GM21447 (cell line): ENCODE results near the gene RHBDD2.
"Not testable (repeated sequence)": the region's sequence is repeated elsewhere in the genome, so short reads cannot be mapped to it uniquely, and the experiment has no call there.

Source experiments
- ATAC-seq: cut with Tn5 transposase; IDR thresholded peaks from one replicate; pipeline ENCODE4 v1.9.1; 2021; ENCODE audit not compliant: unreplicated experiment

Gene RHBDD2

GRCh38 chr7:75878769-75879611, at the start of gene RHBDD2:
Gene RHBDD2, plus strand, starts transcription at chr7:75879034. Its CDS starts 49 bp downstream, at chr7:75879083.
- ATAC-seq, result peak; percentile 92

DNA sequence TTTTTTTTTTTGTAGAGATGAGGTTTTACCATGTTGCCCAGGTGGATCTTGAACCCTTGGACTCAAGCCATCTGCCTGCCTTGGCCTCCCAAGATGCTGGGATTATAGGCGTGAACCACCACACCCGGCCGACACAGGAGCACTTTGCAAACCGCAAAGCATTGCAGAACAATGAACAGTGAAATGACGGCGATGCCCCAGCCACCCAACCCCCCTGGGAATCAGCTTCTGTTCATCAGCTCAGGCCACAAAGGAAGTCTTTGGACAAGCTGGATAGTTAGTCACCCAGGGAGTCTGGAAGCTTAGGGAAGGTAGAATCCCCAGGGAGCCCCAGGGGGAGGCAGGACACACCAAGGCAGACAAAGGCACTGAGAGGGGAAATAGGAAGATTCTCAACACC, 49.2 kb upstream of the RHBDD2 start:
- not testable (repeated sequence) for ATAC-seq

GRCh38 chr7:75830978-75831377, 47.9 kb upstream of the RHBDD2 start:
- ATAC-seq, result no peak

DNA sequence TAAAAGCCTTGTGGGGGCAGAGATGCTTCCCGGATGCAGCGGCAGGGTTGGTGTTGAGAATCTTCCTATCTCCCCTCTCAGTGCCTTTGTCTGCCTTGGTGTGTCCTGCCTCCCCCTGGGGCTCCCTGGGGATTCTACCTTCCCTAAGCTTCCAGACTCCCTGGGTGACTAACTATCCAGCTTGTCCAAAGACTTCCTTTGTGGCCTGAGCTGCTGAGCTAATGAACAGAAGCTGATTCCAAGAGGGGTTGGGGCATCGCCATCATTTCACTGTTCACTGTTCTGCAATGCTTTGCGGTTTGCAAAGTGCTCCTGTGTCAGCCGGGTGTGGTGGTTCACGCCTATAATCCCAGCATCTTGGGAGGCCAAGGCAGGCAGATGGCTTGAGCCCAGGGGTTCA, 45.2 kb upstream of the RHBDD2 start:
- ATAC-seq, result not testable (repeated sequence)

DNA sequence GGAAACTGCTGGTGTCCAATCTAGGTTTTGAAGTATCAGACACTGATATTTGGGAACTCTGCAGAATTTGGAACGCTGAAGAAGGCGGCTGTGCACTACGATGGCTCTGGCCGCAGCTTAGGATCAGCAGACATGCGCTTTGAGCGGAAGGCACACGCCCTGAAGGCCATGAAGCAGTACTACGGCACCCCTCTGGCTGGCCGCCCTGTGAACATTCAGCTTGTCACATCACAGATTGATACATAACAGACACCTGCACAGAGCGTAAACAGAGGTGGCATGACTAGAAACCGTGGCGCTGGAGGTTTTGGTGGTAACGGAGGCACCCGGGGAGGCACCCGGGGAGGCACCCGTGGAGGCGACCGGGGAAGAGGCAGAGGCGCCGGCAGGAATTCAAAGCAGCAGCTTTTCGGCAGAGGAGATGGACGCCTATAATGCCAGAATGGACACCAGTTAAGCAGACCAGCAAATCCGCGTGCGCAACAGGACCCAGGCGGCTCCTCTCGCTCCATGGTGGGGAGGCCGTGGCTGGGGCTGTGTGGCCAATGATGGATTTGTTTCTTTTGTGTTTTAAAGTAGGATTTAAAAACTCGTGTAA, 43.0 kb upstream of the RHBDD2 start:
- ATAC-seq, result no peak

- no peak for ATAC-seq
These were observed 42.0 kb upstream of the RHBDD2 start for GRCh38 chr7:75836798-75837197.

DNA sequence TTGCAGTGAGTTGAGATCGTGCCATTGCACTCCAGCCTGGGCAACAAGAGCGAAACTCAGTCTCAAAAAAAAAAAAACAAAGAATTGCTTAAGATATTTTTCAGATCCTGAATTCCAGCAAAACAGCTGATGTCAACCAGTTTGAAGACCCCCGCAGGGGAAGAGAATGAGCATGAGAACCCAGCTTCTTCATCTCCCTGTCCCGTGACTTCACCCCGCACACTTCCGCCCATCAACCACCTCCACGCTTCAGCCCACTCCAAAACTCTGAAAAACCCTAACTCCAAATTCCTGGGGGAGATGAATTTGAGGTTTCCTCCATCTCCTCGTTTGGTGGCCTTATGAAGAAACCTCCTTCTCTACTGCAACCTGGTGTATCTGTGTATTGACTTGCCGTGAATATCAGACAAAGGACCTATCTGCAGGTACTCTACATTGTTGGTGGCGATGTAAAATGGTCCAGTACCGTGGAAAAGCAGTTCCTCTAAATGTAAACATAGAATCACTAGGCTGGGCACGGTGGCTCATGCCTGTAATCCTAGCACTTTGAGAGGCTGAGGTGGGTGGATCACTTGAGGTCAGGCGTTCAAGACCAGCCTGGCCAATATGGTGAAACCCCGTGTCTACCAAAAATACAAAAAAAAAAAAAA, 40.4 kb upstream of the RHBDD2 start:
- not testable (repeated sequence) for ATAC-seq

GRCh38 chr7:75840029-75840428, 38.8 kb upstream of the RHBDD2 start:
- no peak for ATAC-seq

GRCh38 chr7:75842836-75843446, 35.9 kb upstream of the RHBDD2 start:
- ATAC-seq, result peak; percentile 92

GRCh38 chr7:75843613-75844116, 35.2 kb upstream of the RHBDD2 start:
- ATAC-seq, result no peak

GRCh38 chr7:75844158-75844557, 34.7 kb upstream of the RHBDD2 start:
- no peak for ATAC-seq

- not testable (repeated sequence) for ATAC-seq
These were observed 33.7 kb upstream of the RHBDD2 start for GRCh38 chr7:75845132-75845531.

GRCh38 chr7:75847707-75848106, 31.1 kb upstream of the RHBDD2 start:
- no peak for ATAC-seq

- no peak for ATAC-seq
These were observed 29.3 kb upstream of the RHBDD2 start for GRCh38 chr7:75849573-75849972.

- no peak for ATAC-seq
These were observed 28.6 kb upstream of the RHBDD2 start for GRCh38 chr7:75850235-75850634.

DNA sequence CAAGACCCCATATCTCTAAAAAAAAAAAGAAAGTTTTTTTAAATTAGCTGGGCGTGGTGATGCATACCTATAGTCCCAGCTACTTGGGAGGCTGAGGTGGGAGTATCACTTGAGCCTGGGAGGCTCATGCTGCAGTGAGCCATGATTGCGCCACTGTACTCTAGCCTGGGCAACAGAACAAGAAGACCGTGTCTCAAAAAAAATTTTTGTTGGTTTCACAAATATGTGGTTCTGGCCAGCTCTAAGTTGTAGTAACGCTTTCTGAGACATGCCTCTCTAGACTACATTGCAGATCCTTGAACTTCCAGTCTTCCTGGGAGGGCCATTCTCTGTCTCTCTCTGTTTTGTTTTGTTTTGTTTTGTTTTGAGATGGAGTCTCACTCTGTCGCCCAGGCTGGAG, 24.6 kb upstream of the RHBDD2 start:
- ATAC-seq, result no peak

DNA sequence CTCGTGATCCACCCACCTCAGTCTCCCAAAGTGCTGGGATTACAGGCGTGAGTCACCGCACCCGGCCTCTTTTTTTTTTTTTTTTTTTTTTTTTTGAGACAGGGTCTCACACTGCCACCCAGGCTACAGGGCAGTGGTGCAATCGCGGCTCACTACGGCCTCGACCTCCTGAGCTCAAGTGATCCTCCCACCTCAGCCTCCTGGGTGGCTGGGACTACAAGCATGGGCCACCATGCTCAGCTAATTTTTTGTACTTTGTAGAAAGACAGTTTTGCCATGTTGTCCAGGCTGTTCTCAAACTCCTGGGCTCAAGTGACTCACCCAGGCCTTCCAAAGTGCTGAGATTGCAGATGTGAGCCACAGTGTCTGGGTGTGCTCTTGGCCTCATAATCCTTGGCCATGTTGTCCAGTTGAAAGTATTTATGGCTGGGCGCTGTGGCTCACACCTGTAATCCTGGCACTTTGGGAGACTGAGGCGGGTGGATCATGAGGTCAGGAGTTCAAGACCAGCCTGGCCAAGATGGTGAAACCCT, 24.0 kb upstream of the RHBDD2 start:
- not testable (repeated sequence) for ATAC-seq

- no peak for ATAC-seq
These were observed 22.3 kb upstream of the RHBDD2 start for GRCh38 chr7:75856536-75856935.

- no peak for ATAC-seq
These were observed 20.4 kb upstream of the RHBDD2 start for GRCh38 chr7:75858410-75858809.

DNA sequence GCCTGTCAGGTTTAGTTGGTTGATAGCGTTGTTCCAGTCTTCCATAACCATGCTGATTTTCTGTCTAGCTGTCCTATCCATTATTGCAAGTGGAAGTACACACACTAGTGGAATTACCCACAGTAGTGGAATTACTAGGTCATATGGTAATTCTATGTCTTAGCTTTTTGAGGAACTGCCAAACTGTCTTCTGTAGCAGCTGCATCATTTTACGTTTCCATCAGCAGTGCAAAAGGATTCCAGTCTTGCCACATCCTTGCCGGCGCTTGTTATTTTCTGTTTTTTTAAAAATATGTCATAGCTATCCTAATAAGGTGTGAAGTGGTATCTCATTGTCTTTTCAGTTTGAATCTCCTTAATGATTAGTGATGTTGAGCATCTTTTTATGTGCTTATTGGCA, 17.2 kb upstream of the RHBDD2 start:
- ATAC-seq, result no peak

- ATAC-seq, result not testable (repeated sequence)
These were observed 14.6 kb upstream of the RHBDD2 start for GRCh38 chr7:75864251-75864650.
